ENCODE data around the gene HEBP1.

DNA sequence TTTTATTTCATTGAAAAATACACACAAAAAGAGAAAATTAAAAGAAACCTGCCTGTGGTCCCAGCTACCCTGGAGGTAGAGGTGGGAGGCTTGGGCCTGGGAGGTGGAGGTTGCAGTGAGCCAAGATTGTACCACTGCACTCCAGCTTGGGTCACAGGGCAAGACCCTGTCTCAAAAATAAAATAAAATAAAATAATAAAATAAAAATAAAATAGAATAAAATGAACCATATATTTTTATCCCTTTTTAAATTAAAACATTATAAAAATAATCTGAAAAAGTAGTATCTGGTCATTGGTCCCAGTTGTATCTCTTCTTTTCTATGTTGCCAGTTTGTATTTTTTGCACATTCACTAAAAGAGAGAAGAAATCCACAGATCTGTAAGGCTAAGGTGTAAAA is 27.4 kb upstream of the HEBP1 start:
- TF ChIP-seq, protein P1, sequence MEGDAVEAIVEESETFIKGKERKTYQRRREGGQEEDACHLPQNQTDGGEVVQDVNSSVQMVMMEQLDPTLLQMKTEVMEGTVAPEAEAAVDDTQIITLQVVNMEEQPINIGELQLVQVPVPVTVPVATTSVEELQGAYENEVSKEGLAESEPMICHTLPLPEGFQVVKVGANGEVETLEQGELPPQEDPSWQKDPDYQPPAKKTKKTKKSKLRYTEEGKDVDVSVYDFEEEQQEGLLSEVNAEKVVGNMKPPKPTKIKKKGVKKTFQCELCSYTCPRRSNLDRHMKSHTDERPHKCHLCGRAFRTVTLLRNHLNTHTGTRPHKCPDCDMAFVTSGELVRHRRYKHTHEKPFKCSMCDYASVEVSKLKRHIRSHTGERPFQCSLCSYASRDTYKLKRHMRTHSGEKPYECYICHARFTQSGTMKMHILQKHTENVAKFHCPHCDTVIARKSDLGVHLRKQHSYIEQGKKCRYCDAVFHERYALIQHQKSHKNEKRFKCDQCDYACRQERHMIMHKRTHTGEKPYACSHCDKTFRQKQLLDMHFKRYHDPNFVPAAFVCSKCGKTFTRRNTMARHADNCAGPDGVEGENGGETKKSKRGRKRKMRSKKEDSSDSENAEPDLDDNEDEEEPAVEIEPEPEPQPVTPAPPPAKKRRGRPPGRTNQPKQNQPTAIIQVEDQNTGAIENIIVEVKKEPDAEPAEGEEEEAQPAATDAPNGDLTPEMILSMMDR (IDR thresholded peaks at IDR 0.05): no peak
- TF ChIP-seq EZH2 (IDR thresholded peaks at IDR 0.05) (no peak), EZH2phosphoT487 (IDR thresholded peaks at IDR 0.05) (no peak)
